ENCODE data around the gene TSHZ3. TPM values are rescaled to one million over a fixed set of nuclear protein-coding genes. Genes with fewer than 3 reads are reported as not detected.

Gene TSHZ3
- total and polyA plus RNA-seq, 2 of the 8 experiments (the other 6 are each of a cell fraction or from before 2014, with no cell fraction given): 3.1 to 12.3 TPM

- TF ChIP-seq CHD7 (IDR thresholded peaks at IDR 0.05; ENCODE audit: insufficient replicate concordance, low read length) (no peak), ZNF274 (IDR thresholded peaks at IDR 0.05; ENCODE audit: borderline replicate concordance, extremely low read depth, low read length) (no peak), SRF (IDR thresholded peaks at IDR 0.05; ENCODE audit: low read depth, low read length) (no peak), KDM1A (IDR thresholded peaks at IDR 0.05; ENCODE audit: borderline replicate concordance, low read length) (no peak), SAP30 (IDR thresholded peaks at IDR 0.05; ENCODE audit: insufficient read depth, insufficient replicate concordance, low read length) (no peak), CTCF (IDR thresholded peaks at IDR 0.05; ENCODE audit: control extremely low read depth in 1 of 3, insufficient read depth in 1 of 3, low read depth in 1 of 3, low read length in 3 of 3) (no peak)
These were observed 78.3 kb downstream of the TSHZ3 start (continued) for GRCh38 chr19:31270897-31271296.
